HUDEP-2 (cell line): ENCODE data around the gene SUPT4H1.

Experiments used
- DNase-seq, 76 experiments: peaks; one replicate each; lab custom pipeline; 2025; ENCODE audit not compliant: unreplicated experiment in 76 of 76; lab: John Stamatoyannopoulos, UW

The SUPT4H1 gene

GRCh38 chr17:58365185-58365979 lies 13.4 kb upstream of the SUPT4H1 start:
- peak in 1 of 76 experiments; percentile 12 for DNase-seq

DNA sequence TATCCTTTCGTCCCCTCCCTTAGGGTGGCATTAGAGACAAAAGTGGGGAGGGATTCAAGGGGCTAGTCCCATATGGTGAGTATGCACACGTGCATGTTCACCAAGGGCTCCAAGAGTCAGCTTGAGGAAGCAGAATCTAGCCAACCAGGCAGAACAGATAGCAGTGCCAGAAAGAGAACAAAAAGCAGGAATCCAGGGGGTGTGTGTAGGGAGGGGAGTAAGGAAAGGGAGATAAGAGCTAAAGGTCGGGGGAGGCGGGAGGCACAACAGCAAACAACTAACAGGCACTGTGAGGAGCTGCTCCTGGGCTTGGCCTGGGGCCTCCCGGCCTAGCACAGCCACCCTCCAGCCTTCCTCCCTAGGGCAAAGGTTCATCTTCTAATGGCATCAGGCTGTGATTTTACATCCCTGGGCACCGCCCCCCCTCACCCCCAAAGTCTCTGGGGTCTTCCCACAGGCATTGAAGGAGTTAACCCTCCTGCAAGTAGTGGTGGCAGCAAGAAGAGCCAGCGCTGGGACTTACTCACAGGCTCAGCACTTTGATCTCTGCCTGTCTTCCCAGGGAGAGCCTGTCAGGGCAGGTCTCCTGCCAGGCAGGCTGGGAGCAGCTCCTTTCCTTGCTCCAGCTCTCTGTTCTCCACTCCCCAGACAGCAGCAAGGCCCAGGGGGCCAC lies 12.4 kb upstream of the SUPT4H1 start:
- peak in 44 of 76 experiments; percentile 11 to 68 (median 41) for DNase-seq

- DNase-seq, result no peak
Observed at GRCh38 chr17:58363457-58364185, 11.6 kb upstream of the SUPT4H1 start.

- DNase-seq, result no peak
Observed at GRCh38 chr17:58362368-58363014, 10.5 kb upstream of the SUPT4H1 start.

DNA sequence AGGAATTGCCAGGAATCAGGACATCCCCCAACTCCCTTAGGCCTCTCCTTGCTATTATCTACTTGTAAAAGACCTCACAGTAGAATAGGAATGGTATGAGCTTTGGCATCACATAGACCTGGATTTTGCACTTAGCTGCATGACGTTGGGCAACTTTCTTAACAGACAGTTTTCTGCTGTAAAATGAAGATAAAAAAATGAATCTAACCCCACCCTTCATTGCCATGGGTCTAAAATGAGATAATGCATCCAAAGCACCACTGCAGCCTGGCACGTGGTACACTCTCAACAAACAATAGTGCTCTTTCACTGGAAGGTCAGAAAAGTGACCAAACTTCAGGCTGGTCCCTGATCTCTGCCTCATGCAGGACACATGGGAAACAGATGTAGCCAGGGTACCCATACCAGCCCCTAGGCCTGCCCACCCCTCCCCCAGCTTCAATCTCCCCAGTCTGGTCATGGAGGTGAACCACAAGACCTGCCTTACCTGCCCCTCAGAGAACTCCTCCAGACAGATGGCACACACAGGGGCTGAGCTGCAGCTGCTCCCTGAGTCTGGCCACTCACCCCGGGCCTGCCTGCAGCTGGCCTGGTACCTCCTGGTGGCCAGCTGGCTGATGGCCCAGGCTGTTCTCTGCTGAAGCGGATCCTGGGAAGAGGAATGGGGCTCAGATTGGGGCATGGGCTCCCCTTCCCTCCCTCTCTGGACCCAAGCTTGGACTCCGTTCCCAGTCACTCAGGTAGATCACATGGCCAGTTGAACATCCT lies 8.5 kb upstream of the SUPT4H1 start:
- DNase-seq, result peak in 72 of 76 experiments; percentile 39 to 92 (median 68)

DNA sequence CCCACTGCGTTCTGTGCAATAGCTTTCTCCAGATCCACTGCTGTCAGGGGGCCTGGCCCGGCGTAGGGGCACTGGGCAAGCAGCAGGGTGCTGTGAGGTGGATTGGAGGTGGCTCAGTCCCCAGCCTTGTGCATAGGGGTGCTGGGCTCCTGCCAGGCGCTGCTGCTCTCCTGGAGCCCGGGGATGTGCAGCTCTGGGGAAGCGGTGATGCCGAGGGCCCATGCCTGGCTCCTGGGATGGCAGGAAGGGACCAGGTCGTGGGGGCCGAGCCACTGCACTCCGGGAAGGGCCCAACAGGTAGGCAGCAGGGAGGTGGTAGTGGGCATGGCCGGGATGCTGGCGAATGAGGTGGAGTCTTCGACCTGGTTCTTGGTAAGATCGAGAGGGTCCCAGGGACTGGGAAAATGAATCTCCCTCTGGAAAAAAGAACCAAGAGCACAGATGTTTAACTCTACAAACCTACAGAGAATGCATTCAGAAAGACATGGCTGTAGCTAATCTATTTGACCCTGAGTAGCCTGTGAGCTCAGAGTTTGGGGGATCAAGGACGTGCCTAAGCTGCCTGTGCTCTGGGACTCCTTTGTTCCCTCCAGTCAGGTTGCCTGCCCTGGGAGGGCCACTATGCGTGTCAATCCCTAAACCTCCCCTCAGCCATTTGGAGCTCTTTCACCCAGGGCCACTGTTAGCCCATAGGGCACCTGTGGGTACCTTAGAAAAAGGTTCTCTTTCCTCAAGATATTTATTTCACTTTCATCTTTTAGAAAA lies 6.6 kb upstream of the SUPT4H1 start:
- no peak for DNase-seq

DNA sequence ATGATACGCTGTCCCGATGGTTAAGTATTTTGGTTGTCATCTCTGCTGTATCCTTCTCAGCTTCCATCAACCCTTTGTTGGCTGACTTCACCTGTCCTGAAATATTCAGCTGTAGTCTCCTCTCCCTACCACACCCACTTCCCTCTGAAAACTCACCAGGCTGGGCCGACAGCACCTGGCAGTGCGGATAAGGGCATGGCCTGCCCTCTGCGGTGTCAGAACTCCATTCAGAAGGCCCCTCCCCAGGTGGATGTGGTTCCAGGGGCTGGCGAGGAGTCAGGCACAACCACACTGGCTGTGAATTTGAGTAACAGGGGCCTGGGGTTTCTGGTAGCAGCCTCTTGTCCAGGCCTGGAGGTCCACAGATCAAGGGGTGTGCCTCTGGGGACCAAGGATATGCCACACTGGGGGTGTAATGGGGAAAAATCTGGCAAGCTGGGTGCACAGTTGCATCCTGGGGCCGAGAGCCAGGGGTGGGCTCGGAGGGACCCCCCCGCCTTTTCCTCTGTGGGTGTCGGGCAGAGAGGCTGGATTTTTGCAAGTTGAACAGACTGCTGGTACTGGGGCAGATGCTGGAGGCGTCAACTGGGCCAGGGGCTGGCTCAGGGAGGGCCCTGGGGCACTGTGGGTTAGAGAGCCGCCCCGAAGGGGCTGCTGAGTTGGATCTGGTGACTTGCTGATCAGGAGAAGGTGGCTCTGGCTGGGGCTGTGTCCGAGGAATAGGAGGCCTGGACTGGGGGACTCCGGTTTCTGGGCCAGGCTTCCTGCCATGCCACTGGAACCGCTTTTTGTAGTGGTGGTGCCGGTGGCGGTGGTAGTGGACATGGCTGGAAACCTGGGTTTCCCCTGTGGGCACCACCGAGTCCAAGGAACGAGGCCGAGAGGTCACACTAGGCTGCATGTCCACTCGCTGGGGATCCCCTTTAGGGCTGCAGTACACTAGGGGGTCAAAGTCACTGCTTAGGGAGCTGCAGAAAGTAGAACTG lies 5.6 kb upstream of the SUPT4H1 start:
- no peak for DNase-seq

DNA sequence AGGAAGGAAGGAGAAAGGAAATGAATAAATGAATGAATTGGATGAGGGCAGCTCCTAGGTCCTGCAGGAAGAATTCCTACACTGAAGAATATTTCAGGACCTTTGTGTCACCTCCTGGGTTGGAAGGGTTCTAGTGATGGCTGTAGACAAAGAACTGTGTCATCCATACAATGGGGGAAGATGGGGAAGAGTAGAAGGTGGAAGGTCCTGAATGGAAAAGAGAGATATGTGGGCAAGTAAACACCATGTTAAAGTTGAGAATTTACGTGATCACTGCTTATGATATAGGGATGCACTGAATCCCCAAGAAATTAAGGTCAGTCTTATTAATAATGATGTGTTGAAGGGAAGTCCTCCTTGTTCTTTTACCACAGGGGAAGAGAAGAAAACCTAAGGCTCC lies 4.2 kb upstream of the SUPT4H1 start:
- DNase-seq, result no peak

GRCh38 chr17:58354541-58355216 lies 2.7 kb upstream of the SUPT4H1 start:
- DNase-seq, result peak in 1 of 76 experiments; percentile 16

- no peak for DNase-seq
Observed at GRCh38 chr17:58353389-58353825, 1.4 kb upstream of the SUPT4H1 start.

- peak in 25 of 76 experiments; percentile 10 to 64 (median 31) for DNase-seq
Observed at GRCh38 chr17:58352596-58353388, 791 bp upstream of the SUPT4H1 start.

DNA sequence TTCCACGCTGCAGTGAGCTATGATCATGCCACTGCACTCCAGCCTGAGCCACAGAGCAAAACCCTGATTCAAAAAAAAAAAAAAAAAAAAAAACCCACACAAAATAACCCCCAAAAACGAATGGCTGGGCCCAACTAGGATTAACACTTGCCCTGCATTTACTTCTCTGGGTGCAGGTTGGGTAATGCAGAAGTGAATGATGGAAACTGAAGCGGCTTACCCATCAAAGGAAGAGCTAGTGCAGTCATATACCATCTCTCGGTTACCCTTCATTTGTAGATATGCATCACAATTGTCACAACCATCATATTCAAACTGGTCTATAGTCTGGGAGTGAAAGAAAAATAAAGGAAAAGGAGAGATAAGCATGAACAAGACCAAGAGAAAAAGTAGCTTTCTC lies 819 bp downstream of the SUPT4H1 start:
- no peak for DNase-seq

GRCh38 chr17:58348038-58348437 lies 4.0 kb downstream of the SUPT4H1 start:
- no peak for DNase-seq

DNA sequence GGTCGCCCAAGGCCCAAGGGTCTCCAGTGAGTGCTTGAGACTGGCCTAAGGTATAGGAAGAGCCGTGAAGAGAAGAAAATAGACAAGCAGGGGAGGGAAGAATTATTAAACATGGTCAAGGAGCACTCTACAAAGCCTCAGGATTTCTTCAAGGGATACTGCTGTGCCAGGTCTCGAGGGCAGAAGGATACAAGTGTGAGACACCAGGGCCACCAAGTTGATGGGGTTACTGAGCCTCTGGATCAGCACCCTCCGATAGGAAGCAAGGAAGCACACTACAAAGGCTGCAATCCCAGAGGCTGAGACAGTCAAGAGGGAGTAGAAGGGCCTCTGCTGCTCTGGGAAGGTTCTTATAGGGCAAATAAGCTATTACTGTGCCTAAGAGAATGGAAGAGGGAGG lies 6.5 kb downstream of the SUPT4H1 start:
- no peak for DNase-seq

- peak in 2 of 76 experiments; percentile 19 to 23 for DNase-seq
Observed at GRCh38 chr17:58344791-58345157, 7.2 kb downstream of the SUPT4H1 start.

DNA sequence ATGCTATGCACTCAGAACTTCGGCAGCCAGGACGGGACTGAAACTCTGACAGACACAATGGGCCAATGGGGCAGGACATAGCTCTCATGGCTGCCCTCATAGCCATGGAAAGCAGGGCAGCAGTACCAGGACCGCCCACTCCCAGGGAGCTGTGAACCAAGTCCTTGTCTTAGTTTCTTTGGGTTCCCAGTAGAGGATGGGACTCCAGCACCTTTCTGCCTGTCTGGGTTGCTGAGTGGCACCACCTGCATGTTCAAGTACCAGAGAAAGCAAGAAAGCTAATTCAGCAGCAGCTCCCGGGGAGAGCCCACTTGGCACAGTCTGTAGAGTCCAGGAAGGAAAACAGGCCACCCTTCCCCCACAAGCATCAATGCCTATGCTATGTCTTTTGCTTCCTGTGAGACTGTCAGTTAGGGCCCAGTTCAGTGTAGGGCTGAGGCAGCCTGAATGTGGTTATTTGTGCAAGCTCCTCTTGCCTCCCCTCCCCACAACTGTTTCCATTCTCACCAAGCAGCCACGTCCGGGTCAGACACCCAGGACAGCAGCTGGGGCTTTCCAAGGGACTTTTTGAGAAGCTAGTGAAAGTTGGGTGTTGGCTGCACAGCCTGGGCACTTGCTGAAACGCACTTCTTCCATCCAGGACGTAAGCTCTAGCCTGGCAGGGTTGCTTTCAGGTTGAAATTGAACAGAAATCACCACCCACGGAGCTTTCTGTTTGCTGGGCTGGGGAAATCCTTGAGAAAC lies 7.8 kb downstream of the SUPT4H1 start:
- peak in 2 of 76 experiments; percentile 24 to 31 for DNase-seq
